Measurements from ENCODE around the gene GIN1.
A peak's percentile ranks its signal among the peaks of the same experiment; 100 is the strongest.
"Not testable (repeated sequence)": the region's sequence is repeated elsewhere in the genome, so short reads cannot be mapped to it uniquely, and the experiment has no call there.

Gene GIN1

DNA sequence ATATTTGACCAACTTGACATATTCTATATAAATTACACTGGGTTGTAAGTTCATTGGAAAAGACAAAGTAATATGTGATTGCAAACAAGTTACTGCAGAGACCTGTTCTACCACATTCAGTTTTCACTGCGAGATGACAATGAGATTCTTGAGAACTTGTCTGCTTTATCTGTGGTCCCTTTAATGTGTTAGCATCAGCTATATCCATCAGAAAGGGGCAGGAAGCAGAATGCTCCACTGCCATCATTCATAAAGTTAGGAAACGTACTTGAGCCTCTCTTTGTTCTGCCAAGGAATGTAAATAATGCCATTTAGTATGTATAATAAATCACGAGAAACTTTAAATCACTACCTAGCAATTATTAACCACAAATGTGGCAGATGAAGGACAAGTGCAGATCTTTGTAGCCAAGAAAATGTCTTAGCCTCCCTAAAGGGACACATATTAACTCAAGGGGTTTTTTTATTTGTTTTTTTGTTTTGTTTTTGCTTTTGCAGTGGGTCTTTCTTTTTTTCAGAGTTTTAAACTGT lies 59.4 kb downstream of the GIN1 start:
- TF ChIP-seq, protein P1, sequence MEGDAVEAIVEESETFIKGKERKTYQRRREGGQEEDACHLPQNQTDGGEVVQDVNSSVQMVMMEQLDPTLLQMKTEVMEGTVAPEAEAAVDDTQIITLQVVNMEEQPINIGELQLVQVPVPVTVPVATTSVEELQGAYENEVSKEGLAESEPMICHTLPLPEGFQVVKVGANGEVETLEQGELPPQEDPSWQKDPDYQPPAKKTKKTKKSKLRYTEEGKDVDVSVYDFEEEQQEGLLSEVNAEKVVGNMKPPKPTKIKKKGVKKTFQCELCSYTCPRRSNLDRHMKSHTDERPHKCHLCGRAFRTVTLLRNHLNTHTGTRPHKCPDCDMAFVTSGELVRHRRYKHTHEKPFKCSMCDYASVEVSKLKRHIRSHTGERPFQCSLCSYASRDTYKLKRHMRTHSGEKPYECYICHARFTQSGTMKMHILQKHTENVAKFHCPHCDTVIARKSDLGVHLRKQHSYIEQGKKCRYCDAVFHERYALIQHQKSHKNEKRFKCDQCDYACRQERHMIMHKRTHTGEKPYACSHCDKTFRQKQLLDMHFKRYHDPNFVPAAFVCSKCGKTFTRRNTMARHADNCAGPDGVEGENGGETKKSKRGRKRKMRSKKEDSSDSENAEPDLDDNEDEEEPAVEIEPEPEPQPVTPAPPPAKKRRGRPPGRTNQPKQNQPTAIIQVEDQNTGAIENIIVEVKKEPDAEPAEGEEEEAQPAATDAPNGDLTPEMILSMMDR (IDR thresholded peaks at IDR 0.05; ENCODE audit: borderline replicate concordance, control extremely low read depth, extremely low read depth, insufficient read depth, missing control alignments): no peak
- in situ Hi-C loops (cut with MboI; ENCODE audit: low sequenced_read_pairs, unreplicated experiment): no loop called here
- DNase-seq (ENCODE audit: low spot score): no peak

DNA sequence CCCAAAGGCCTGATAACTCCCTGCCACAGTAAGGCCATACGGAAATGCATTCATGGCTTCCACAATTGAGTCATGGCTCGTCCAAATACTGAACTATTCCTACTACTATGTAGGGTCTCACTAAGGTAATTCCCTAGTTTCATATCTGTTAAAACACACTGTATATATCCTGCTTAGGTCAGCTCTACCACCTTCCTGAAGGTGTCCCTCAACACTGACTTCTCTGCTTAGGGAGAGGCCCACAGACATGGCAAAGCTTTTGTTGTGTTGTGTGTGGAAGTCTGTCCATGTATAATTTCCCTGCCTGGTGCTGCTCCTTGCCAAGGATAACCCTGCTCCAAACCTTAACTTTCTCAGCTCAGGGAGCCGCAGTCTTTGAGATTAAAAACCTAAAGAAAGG lies 60.4 kb downstream of the GIN1 start:
- no peak for DNase-seq (ENCODE audit: low spot score)
- in situ Hi-C loops (cut with MboI; ENCODE audit: low sequenced_read_pairs, unreplicated experiment): no loop called here
- TF ChIP-seq, protein P1 (IDR thresholded peaks at IDR 0.05; ENCODE audit: borderline replicate concordance, control extremely low read depth, extremely low read depth, insufficient read depth, missing control alignments): no peak

DNA sequence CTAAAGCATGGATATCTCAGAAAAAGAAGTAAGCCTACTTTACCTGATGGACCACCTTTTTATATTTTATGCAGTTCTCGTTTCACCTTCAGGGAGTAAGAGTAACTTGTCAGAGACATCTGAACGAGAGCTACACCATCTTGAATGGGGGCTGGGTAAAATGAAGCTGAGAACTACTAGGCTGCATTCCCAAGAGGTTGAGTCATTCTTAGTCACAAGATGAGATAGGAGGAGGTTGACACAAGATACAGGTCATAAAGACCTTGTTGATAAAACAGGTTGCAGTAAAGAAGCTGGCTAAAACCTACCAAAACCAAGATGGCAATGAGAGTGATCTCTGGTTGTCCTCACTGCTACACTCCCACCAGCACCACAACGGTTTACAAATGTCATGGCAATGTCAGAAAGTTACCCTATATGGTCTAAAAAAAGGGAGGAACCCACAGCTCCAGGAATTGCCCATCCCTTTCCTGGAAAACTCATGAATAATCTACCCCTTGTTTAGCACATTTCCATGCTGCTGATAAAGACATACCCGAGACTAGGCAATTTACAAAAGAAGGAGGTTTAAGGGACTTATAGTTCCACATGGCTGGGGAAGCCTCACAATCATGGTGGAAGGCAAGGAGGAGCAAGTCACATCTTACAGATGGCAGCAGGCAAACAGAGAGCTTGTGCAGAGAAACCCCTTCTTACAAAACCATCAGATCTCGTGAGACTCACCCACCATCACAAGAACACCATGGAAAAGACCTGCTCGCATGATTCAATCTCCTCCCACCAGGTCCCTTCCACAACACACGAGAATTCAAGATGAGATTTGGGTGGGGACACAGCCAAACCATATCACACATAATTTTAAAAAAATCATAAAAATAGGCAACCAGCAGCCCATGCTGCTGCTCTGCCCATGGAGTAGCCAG lies 62.5 kb downstream of the GIN1 start:
- DNase-seq (ENCODE audit: low spot score): no peak
- in situ Hi-C loops (cut with MboI; ENCODE audit: low sequenced_read_pairs, unreplicated experiment): no loop called here
- TF ChIP-seq, protein P1 (IDR thresholded peaks at IDR 0.05; ENCODE audit: borderline replicate concordance, control extremely low read depth, extremely low read depth, insufficient read depth, missing control alignments): no peak

DNA sequence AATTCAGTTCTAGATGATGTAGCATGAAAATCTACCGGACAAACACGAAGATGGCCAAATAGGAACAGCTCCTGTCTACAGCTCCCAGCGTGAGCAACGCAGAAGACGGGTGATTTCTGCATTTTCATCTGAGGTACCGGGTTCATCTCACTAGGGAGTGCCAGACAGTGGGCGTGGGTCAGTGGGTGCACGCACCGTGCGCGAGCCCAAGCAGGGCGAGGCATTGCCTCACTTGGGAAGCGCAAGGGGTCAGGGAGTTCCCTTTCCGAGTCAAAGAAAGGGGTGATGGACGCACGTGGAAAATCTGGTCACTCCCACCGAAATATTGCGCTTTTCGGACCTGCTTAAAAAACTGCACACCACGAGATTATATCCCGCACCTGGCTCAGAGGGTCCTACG lies 73.2 kb downstream of the GIN1 start:
- not testable (repeated sequence) for DNase-seq (ENCODE audit: low spot score)
- in situ Hi-C loops (cut with MboI; ENCODE audit: low sequenced_read_pairs, unreplicated experiment): loop anchor here (25.0 kb wide), 1 partner anchor 459 kb away; no protein-coding TSS in a partner anchor

DNA sequence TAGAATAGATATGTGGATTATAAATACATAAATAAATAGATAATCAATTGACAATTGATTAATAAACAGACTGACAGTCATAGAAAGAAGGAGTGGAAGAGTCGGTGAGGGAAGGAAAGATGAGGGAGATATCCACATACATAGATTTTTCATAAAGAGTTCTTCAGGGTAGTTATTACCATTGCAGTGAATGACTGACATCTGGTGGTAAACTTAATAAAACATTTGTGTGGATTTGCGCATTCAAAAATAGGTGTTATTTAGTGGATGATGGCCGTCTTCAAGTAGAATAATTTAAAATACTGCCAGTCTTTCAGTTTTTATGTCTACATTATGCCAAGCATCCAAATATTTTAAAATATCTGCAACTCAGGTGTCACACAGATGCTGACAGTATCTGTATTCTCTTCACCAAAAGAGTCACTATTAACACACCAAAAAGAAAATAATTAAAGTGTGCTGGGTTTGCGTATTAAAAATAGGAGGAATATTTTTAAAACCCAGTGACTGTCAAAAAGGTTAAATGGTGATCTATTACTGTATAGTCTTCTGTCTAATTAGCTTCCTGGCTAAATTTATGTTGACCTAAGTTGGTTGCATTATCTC lies 78.8 kb downstream of the GIN1 start:
- in situ Hi-C loops (cut with MboI; ENCODE audit: low sequenced_read_pairs, unreplicated experiment): loop anchor here (25.0 kb wide), 1 partner anchor 454 kb away; no protein-coding TSS in a partner anchor
- TF ChIP-seq, protein P1 (IDR thresholded peaks at IDR 0.05; ENCODE audit: borderline replicate concordance, control extremely low read depth, extremely low read depth, insufficient read depth, missing control alignments): peak; percentile 31
- DNase-seq (ENCODE audit: low spot score): peak; percentile 41

DNA sequence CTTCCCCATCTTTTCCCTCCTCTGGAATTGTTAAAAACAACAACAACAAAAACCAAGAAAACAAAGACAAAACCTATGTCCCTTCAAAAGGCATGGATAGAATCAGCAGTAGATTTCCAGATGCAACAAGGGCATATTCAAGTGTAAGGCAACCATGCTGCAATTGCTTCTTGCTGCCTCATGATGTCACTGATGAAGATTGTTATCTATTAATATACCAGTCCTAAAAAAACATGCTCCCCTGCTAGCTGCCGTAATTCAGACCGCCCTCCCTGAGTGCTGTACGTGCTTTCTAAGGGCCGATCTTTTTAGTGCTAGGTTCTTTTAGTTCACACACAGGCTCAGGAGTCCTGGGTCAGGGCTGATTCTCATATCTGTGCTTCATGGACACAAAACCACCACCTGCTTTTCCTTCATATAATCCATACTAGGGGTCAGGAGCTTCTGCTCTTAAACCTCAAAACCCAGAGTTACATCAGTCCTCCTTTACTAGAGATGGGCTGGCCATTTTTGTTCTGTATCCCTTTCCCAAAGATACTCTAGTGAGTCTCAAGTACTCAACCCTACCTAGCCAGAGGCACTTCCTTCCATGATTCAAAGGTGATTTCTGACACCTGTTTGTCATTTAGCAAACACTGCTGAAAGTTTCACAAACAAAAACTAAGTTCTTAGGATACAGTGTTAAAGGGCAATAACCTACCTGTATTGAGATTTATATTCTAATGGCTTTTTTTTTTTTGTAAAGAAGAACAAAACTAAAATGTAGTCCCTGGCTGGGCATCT lies 82.1 kb downstream of the GIN1 start:
- DNase-seq (ENCODE audit: low spot score): no peak
- in situ Hi-C loops (cut with MboI; ENCODE audit: low sequenced_read_pairs, unreplicated experiment): loop anchor here (25.0 kb wide), 1 partner anchor 451 kb away; no protein-coding TSS in a partner anchor
- TF ChIP-seq, protein P1 (IDR thresholded peaks at IDR 0.05; ENCODE audit: borderline replicate concordance, control extremely low read depth, extremely low read depth, insufficient read depth, missing control alignments): no peak
